SHP77 treated with DMSO at 0.1 percent for 48 hours (cell line): ENCODE results near the gene CHCHD3.

Source experiments
- DNase-seq: peaks from one replicate; lab custom pipeline; 2025; lab: John Stamatoyannopoulos, UW

The CHCHD3 gene

GRCh38 chr7:132815696-132816311 is 266.1 kb downstream of the CHCHD3 start:
- no peak for DNase-seq

DNA sequence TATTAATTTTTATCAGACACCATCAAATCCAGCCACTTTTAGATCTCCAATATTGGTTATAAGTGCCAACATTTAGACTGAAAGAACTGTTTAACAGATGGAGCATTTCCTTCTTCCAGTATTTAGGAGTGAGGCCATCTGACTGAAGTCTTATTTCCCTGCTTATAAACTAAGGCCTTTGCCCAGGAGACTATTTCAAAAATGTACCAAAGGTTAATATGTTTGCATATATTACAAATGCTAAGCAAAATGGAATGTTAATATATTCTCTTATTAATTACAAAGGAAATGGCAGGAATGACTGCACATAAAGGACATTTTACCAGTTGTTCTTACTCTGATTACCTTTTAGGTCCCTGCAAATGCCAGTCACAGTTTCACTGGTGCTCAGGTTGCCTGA is 266.8 kb downstream of the CHCHD3 start:
- DNase-seq: no peak

DNA sequence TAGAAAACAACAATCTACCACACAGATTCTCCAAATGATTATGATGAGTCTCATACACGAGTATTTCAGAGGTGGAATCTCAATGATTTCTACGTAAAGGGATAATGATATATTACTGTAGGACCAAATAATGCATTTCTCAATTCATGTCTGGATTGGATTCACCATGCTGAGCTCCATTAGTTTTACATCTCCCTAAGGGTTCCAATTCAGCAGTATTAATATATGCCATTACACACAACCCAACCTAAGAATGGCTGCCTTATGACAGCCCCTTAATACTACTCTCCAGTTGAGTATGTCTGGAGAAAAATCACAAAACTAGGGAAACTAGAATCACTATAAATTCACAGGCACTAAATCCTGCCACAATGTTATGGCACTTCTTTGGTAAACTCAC is 271.3 kb downstream of the CHCHD3 start:
- no peak for DNase-seq

GRCh38 chr7:132806834-132807233 is 275.1 kb downstream of the CHCHD3 start:
- no peak for DNase-seq

DNA sequence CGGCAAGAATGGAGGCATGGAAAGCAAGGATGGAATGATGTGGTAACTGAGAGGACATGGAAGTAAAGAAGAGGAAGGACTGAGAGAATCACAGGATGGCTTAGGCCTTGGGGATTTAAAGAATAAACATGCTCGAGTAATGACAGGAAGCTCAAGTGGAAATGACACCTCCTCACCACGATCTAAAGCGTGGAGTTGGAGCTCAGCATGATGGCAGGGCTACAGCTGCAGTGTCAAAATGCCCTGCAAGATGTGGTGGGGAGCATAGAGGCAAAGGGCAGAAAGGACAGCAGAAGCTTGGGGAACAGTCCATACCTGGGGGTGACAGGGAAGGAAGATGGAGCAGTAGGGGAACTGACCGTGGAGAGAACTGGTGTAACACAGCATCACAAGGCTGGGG is 276.1 kb downstream of the CHCHD3 start:
- DNase-seq: no peak

- DNase-seq: no peak
These were observed 276.9 kb downstream of the CHCHD3 start for GRCh38 chr7:132804849-132805485.

- DNase-seq: no peak
These were observed 281.4 kb downstream of the CHCHD3 start for GRCh38 chr7:132800522-132800921.

DNA sequence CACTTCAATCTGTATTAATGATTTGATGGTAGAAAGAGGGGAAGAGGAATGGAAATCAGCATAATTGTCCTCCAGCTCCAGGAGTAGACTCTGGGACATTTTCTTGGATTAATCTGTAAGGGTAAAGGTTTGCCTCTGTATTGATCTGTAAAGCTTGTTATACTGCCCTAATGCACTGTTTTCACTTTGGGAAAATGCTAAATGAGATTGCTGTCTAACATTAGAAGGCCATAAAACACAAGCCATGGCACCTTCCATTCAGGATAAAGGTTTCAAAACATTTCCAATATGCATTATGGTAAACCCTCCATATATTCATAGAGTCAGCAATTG is 282.8 kb downstream of the CHCHD3 start:
- no peak for DNase-seq

- no peak for DNase-seq
These were observed 284.7 kb downstream of the CHCHD3 start for GRCh38 chr7:132797152-132797551.

GRCh38 chr7:132793474-132793873 is 288.4 kb downstream of the CHCHD3 start:
- no peak for DNase-seq

- no peak for DNase-seq
These were observed 290.9 kb downstream of the CHCHD3 start for GRCh38 chr7:132791036-132791435.

GRCh38 chr7:132790104-132790503 is 291.8 kb downstream of the CHCHD3 start:
- no peak for DNase-seq

DNA sequence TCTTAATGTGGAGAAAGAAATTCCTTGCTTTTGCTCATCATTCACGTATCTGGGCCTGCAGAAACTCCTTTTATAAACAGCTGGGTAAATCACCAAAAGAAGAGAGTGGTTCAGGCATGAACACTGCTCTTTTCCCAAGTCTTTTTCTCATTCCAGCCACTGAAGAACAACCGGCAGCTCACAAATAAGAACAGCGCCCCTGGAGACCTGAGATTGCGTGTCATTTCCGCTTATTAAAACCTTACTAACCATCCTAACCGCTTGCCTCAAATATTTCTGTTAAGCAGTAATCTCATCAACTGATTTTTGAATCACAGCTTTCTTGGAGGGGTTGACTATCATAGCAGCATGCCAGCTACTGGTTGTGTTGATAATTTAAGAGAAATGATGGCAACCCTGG is 292.6 kb downstream of the CHCHD3 start:
- DNase-seq: no peak

DNA sequence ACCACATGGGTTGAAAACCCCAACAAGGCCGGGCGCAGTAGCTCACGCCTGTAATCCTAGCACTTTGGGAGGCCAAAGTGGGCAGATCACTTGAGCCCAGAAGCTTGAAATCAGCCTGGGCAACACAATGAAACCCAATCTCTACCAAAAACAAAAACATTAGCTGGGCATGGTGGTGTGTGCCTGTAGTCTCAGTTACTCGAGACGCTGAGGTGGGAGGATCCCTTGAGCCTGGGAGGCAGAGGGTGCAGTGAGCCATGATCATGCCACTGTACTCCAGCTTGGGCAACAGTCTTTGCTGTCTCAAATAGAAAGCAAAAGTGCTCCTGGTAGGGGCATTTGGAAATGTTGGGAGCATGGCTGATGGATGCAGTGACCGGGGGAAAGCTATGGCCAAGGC is 296.0 kb downstream of the CHCHD3 start:
- no peak for DNase-seq

DNA sequence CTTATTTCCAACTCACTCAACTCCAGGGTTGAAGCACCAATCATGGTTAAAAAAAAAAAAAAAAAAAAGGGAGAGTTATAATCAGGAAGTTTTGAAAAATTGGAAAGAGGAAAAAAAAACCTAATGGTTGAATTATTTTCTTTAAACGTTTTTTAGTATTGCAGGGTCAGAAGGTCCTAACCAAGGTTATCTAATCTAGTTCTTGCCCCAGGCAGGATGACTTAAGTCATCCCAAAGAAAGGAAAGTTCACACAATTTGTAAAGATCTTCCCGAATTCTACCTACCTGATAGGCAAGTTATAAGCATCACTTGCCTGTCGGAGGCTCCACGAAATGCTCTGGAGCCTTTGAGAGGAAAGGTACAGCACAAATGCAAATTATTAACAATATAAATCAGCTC is 297.5 kb downstream of the CHCHD3 start:
- no peak for DNase-seq

GRCh38 chr7:132783824-132784223 is 298.1 kb downstream of the CHCHD3 start:
- DNase-seq: no peak

DNA sequence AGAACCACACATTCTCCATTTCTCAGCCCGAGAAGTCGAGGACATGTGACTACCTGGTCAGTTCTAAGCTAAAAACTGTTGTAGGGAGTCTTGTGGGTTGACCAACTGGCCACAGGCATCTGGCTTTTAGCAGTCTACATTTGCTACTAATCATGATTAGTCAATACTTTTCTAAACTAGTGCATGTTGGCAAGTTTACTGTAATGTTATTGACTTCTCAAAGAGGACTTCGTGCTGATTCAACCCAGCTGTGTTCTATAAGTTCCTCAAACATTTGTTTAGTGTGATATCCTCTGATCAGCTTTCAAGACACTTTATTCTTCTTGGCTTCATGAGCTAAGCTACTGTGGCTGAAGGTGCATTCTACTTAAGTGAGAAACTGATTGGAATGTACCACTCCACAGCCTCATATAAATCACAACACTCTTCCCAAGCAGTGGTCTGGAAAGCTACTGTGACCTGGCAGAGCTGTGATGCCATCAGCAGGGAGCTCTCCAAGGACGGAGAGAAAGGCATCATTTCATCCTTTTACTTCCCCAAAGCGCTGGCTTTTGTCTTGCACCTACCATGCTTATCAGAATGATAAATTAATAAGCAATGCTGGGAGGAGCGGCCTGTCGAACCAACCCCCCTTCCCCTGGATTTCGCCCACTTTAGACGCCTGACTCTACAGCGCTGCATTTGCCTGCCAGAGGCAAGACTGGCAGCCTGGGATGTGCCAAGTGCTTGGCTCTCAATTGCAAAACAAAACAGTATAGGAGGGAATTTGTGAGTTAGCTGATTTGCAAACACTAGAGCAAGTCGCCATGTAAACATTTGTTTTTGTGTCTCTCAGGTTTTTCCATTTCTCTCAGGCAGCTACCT is 298.9 kb downstream of the CHCHD3 start:
- no peak for DNase-seq

DNA sequence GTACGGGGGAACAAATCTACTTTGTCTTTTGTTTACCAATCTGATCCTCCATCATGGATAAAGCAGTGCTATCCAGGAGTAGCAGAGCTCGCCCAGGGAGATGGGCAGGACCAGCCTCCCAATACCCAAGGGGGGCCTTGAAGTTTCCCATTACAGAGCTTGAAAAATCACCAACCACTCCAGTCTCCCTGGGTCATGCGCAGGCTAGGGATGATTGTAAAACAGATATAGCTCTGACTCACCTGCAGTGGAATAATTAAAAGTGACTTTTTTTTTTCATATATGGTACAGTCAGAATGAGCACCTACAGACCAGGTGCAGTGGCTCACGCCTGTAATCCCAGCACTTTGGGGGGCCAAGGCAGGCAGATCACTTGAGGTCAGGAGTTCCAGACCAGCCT is 301.1 kb downstream of the CHCHD3 start:
- DNase-seq: no peak

DNA sequence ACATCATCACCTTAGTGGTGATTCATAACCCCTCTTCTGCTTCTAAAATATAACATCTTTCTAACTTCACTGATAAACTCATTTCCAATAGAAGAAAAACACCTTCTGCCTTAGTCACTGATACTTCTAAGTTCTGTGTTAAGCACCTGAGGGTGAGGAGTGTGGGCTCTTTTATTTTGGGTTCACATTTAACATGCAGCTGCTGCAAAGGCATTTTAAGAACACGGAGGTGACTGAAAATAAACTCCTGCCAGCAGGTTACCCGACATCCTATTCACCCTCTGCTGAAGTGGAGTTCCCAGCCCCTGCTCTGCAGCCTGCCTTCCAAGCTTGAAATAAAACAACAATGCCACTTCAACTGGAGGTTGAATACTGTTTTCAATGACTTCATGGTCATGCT is 302.7 kb downstream of the CHCHD3 start:
- DNase-seq: no peak

DNA sequence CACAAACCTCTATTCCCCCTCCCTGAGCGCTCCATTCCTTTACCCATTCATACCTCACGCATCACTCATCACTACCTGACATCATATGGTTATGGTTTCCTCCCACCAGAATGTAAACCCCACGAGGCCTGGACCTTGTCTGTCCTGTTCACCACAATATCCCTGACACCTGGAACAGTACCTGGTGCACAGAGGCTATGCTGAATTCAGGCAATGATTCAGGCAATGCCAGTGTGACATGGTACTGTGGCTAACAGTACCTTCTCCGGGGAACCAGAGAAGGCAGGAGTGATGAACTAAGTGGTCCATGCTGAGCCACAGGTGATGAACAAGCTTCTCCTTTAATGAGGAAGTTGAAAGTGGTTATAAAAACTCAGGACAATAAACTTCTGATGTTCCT is 303.1 kb downstream of the CHCHD3 start:
- DNase-seq: no peak

- DNase-seq: no peak
These were observed 303.9 kb downstream of the CHCHD3 start for GRCh38 chr7:132777956-132778355.

- no peak for DNase-seq
These were observed 304.5 kb downstream of the CHCHD3 start for GRCh38 chr7:132777414-132777813.

DNA sequence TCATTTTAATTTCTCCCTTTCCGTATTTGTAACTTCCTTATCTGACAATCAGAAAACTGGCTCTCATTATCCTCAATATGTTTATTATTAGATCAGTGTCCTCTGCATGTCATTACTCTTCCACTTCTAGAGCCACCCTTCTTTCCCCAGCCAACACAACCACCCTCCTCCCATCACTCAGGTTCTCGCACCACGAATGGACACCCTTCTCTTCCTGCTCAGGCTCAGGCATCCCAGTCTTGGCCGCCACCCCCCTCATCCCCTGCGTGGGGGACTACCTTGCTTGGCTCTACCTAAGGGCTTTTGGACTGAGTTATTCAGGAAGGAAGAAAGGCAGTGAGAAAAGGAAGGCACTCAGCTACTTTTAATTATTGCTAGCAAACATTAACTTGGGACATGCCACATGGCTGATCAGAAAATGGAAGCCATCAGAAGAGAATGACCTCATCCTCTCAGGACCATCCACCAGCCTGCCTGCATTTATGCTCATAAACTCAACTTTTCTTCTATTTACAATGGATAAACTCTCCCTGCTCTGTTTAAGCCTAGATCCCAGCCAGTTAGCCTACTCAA is 305.8 kb downstream of the CHCHD3 start:
- no peak for DNase-seq
